ENCODE measurements around the gene ANKS6.

The ANKS6 gene

DNA sequence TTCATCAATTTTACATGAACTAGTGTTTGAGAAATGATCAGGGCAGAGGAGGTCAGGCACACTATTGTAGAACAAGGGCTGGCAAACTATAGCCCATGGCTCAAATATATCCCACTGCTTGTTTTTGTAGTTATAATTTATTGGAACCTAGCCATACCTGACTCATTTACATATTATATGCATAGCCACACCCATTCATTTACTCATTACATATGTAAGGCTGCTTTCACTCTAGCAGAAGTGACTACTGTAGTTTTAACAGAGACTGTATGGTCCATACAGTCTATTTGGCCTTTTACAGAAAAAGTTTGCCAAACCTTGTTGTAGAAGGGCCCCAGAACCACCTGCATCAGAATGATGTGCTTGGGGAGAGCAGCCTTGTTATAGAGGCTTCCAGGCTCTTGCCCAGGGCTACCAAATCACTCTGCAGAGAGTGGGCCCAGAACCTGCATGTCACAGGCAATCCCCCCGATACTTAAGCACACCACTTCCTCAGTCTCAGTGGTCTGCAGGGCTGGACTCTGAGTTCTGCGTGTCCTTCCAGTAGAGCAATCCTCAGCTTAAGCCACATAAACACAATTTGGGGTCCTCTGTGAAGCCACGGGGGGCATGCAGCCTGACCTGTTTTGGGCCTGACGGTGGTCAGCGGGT, 6.7 kb downstream of the ANKS6 start:
- TF ChIP-seq SIN3A (IDR thresholded peaks at IDR 0.05; ENCODE audit: borderline replicate concordance, insufficient read depth, low read length) = no peak
- TF ChIP-seq TAF1 (IDR thresholded peaks at IDR 0.05; ENCODE audit: borderline replicate concordance, insufficient read depth, low read length) = no peak
- no peak for TF ChIP-seq POLR2AphosphoS5 (IDR thresholded peaks at IDR 0.05; ENCODE audit: low read depth, low read length)

GRCh38 chr9:98787766-98788335, 8.5 kb downstream of the ANKS6 start:
- no peak for TF ChIP-seq TAF1 (IDR thresholded peaks at IDR 0.05; ENCODE audit: borderline replicate concordance, insufficient read depth, low read length)
- no peak for TF ChIP-seq POLR2AphosphoS5 (IDR thresholded peaks at IDR 0.05; ENCODE audit: low read depth, low read length)
- TF ChIP-seq FOXP2 (optimal IDR thresholded peaks at IDR 0.05; ENCODE audit: borderline replicate concordance, extremely low read depth, extremely low read length, insufficient read depth) = no peak
- no peak for TF ChIP-seq SIN3A (IDR thresholded peaks at IDR 0.05; ENCODE audit: borderline replicate concordance, insufficient read depth, low read length)
- no peak for TF ChIP-seq REST (IDR thresholded peaks at IDR 0.05; ENCODE audit: insufficient read depth in 1 of 2, low read depth in 2 of 2, low read length in 2 of 2)

DNA sequence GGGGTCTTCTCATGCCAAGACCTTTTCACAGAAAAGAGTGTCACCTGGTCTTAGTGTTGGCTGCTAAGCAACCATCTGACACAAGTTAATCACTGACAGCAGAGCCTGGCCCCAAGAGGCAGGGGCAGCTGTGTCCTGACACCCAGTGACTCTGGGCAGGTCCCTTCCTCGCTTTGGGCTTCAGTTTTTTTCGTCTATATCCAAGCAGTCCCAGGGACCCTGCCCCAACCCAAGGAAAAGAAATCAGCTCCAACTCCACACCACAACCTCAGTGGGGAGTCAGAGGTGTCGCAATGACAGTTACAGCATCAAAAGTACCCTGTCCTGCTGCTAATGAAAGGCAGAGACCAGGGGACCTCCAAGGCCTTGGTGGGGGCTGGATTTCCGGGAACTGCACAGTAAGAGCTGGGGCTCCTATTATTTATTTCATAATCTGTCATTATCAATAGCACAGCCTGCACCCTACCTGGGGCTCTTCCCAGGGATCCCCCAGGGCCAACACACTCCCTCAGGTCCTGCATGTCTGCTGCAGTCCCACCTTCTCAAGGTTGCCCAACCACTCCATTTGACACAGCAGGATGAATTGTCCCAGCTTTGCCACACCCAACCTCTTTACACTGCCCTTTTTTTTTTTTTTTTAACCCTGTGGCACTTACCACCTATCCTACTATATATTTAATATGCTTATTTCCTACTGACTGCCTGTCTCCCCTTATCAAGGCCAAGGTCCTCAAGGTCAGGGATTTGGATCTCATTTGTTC, 9.4 kb downstream of the ANKS6 start:
- TF ChIP-seq TAF1 (IDR thresholded peaks at IDR 0.05; ENCODE audit: borderline replicate concordance, insufficient read depth, low read length) (no peak), POLR2AphosphoS5 (IDR thresholded peaks at IDR 0.05; ENCODE audit: low read depth, low read length) (no peak), SIN3A (IDR thresholded peaks at IDR 0.05; ENCODE audit: borderline replicate concordance, insufficient read depth, low read length) (no peak), REST (IDR thresholded peaks at IDR 0.05; ENCODE audit: insufficient read depth in 1 of 2, low read depth in 2 of 2, low read length in 2 of 2) (no peak), FOXP2 (optimal IDR thresholded peaks at IDR 0.05; ENCODE audit: borderline replicate concordance, extremely low read depth, extremely low read length, insufficient read depth) (no peak)

GRCh38 chr9:98784831-98785806, 11.2 kb downstream of the ANKS6 start:
- no peak for TF ChIP-seq REST (IDR thresholded peaks at IDR 0.05; ENCODE audit: insufficient read depth in 1 of 2, low read depth in 2 of 2, low read length in 2 of 2)
- no peak for TF ChIP-seq TAF1 (IDR thresholded peaks at IDR 0.05; ENCODE audit: borderline replicate concordance, insufficient read depth, low read length)
- no peak for TF ChIP-seq POLR2AphosphoS5 (IDR thresholded peaks at IDR 0.05; ENCODE audit: low read depth, low read length)
- TF ChIP-seq SIN3A (IDR thresholded peaks at IDR 0.05; ENCODE audit: borderline replicate concordance, insufficient read depth, low read length) = no peak
- no peak for TF ChIP-seq FOXP2 (optimal IDR thresholded peaks at IDR 0.05; ENCODE audit: borderline replicate concordance, extremely low read depth, extremely low read length, insufficient read depth)
